Gastroesophageal sphincter (tissue), 4 donors: ENCODE measurements around the gene GRM8. TPM values are rescaled to one million over a fixed set of nuclear protein-coding genes. Genes with fewer than 3 reads are reported as not detected.

Source experiments
- ATAC-seq: fragments of 150-250 bp; one replicate; pipeline ENCODE4 v1.9.1; 2016; ENCODE audit warnings: mild to moderate bottlenecking, moderate library complexity
- H3K27ac ChIP-seq, 4 donors: fragments of 200-600 bp; sonication (generic) in 3 of 4; 1 replicate in 3 of 4; 2 replicates in 1 of 4; pipeline ENCODE4 v1.5.1; 2016 to 2019
- H3K27me3 ChIP-seq: fragments of 200-600 bp; sonication (generic); one replicate; pipeline ENCODE4 v1.5.1; 2019
- H3K36me3 ChIP-seq, 2 donors: fragments of 200-600 bp; sonication (generic); one replicate each; pipeline ENCODE4 v1.5.1; 2019; ENCODE audit warnings: control low read depth in 1 of 2
- H3K4me1 ChIP-seq, 3 donors: fragments of 200-600 bp; sonication (generic); 1 replicate in 2 of 3; 2 replicates in 1 of 3; pipeline ENCODE4 v1.5.1; 2016 to 2019; ENCODE audit warnings: control low read depth in 2 of 3
- H3K4me3 ChIP-seq, 2 donors: fragments of 200-600 bp; sonication (generic); one replicate each; pipeline ENCODE4 v1.5.1; 2019; ENCODE audit warnings: mild to moderate bottlenecking in 1 of 2, moderate library complexity in 1 of 2
- H3K9me3 ChIP-seq, 3 donors: fragments of 200-600 bp; sonication (generic); one replicate each; pipeline ENCODE4 v1.5.1; 2017 to 2019; ENCODE audit warnings: control low read depth in 2 of 3
- CTCF ChIP-seq, 4 experiments: fragments of 200-600 bp in 2 of 4; fragments of 450-650 bp in 2 of 4; sonication (generic) in 1 of 4; IDR thresholded peaks; one replicate each; pipeline ENCODE4 v1.5.1; 2017 to 2019; ENCODE audit warnings: antibody characterized with exemption in 4 of 4, mild to moderate bottlenecking in 2 of 4, moderate library complexity in 2 of 4
- EP300 ChIP-seq: sonication (generic); formaldehyde crosslinking; IDR thresholded peaks from one replicate; pipeline ENCODE4 v1.6.1; 2017; ENCODE audit warnings: antibody characterized with exemption, mild to moderate bottlenecking
- POLR2A ChIP-seq, 2 donors: fragments of 450-650 bp; IDR thresholded peaks; one replicate each; pipeline ENCODE4 v1.6.1; 2017; ENCODE audit warnings: antibody characterized with exemption in 2 of 2, mild to moderate bottlenecking in 2 of 2, moderate library complexity in 1 of 2
- POLR2AphosphoS5 ChIP-seq: sonication (generic); formaldehyde crosslinking; IDR thresholded peaks from one replicate; pipeline ENCODE4 v1.6.1; 2017; ENCODE audit warnings: antibody characterized with exemption
- WGBS, 2 donors: methylation state at CpG; one replicate each; pipeline ENCODE4 v1.1.5; 2018; ENCODE audit warnings: low coverage in 1 of 2; 5-methylcytosine and 5-hydroxymethylcytosine counted together
- total RNA-seq, 4 donors: library from RNA; depleted of rRNA; stranded (reverse); fragments of >200 nt; gene quantifications; one replicate each; pipeline ENCODE4 v1.1.0, GENCODE V29; 2016

The GRM8 gene
- total RNA-seq, 4 donors from 2014 or later = 0.07 to 3.4 (median 0.93) TPM; not detected in 1

GRCh38 chr7:126608339-126608776, 644.4 kb downstream of the GRM8 start:
- no peak overlapping the region for H3K27ac ChIP-seq
- no peaks in the 10 kb centered on the region for H3K27me3 ChIP-seq
- peaks cover 0 to 4% (median 0%) of the 10 kb centered on the region in 3 donors for H3K9me3 ChIP-seq
- H3K36me3 ChIP-seq = no peaks in the 10 kb centered on the region
- no peaks in the 10 kb centered on the region for H3K4me1 ChIP-seq
- TF ChIP-seq POLR2A (IDR thresholded peaks at IDR 0.05) (no peak), CTCF (IDR thresholded peaks at IDR 0.05) (no peak), POLR2AphosphoS5 (no peak), EP300 (no peak)
- H3K4me3 ChIP-seq = no peak overlapping the region
- ATAC-seq = no peak
- whole genome bisulfite sequencing, 2 donors = no CpG with 5 or more reads among the region's 7 CpGs

- Histone ChIP-seq H3K4me1 (no peaks in the 10 kb centered on the region), H3K27me3 (no peaks in the 10 kb centered on the region), H3K27ac (no peak overlapping the region), H3K4me3 (no peak overlapping the region), H3K9me3 (no peaks in the 10 kb centered on the region), H3K36me3 (no peaks in the 10 kb centered on the region)
- TF ChIP-seq POLR2AphosphoS5 (no peak), POLR2A (IDR thresholded peaks at IDR 0.05) (no peak), CTCF (IDR thresholded peaks at IDR 0.05) (no peak)
- no peak for ATAC-seq
- WGBS, 2 donors = 95% methylated on average over 3 of the region's 3 CpGs
Measured at GRCh38 chr7:126606331-126606730, 646.4 kb downstream of the GRM8 start.

DNA sequence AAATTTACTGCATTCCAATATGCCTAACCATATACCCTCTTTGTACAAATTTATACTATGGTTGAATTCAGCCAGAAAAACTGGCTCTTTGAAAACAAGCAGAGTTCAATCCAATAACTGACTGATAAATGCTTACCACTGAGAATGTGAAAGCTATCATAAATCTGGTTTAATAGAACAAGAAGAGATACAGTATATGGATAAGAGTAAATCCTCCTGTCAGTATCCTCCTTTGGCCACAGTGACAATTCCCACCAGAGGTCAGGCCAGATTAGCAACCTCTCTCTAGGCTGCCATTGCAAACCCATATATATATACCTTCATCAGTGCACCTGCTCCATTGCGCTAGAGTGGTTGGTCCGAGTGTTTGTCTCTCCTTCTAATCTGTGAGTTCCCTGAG, 647.2 kb downstream of the GRM8 start:
- no peak for ATAC-seq
- Histone ChIP-seq H3K4me3 (no peak overlapping the region), H3K27ac (no peak overlapping the region), H3K9me3 (no peaks in the 10 kb centered on the region), H3K36me3 (no peaks in the 10 kb centered on the region), H3K4me1 (no peaks in the 10 kb centered on the region), H3K27me3 (no peaks in the 10 kb centered on the region)
- 90 to 100% methylated on average over 2 of the region's 2 CpGs for WGBS, 2 donors
- TF ChIP-seq POLR2A (IDR thresholded peaks at IDR 0.05) = no peak
- TF ChIP-seq CTCF (IDR thresholded peaks at IDR 0.05) = no peak
- no peak for TF ChIP-seq POLR2AphosphoS5
- no peak for TF ChIP-seq EP300

- Histone ChIP-seq H3K27ac (no peak overlapping the region), H3K36me3 (no peaks in the 10 kb centered on the region), H3K27me3 (no peaks in the 10 kb centered on the region), H3K9me3 (no peaks in the 10 kb centered on the region), H3K4me3 (no peak overlapping the region), H3K4me1 (no peaks in the 10 kb centered on the region)
- ATAC-seq = no peak
- 53 to 54% methylated on average over 3 of the region's 3 CpGs for WGBS, 2 donors
- TF ChIP-seq CTCF (IDR thresholded peaks at IDR 0.05) (no peak), EP300 (no peak), POLR2A (IDR thresholded peaks at IDR 0.05) (no peak), POLR2AphosphoS5 (no peak)
Measured at GRCh38 chr7:126605056-126605455, 647.7 kb downstream of the GRM8 start.

GRCh38 chr7:126589068-126589684, 663.6 kb downstream of the GRM8 start:
- ATAC-seq = no peak
- H3K4me3 ChIP-seq = no peak overlapping the region
- TF ChIP-seq POLR2A (IDR thresholded peaks at IDR 0.05) = no peak
- H3K9me3 ChIP-seq = peaks cover 0 to 15% (median 0%) of the 10 kb centered on the region in 3 donors
- no peaks in the 10 kb centered on the region for H3K4me1 ChIP-seq
- H3K27me3 ChIP-seq = no peaks in the 10 kb centered on the region
- 92 to 93% methylated on average over 4 to 5 of the region's 6 CpGs for WGBS, 2 donors
- H3K27ac ChIP-seq = no peak overlapping the region
- H3K36me3 ChIP-seq = no peaks in the 10 kb centered on the region
